Kidney (tissue), 14 donors: ENCODE data around the gene MIEN1. TPM values are rescaled to one million over a fixed set of nuclear protein-coding genes. Genes with fewer than 3 reads are reported as not detected.

Experiments
- DNase-seq, 5 donors: peaks; one replicate each; pipeline ENCODE4 v3.0.0-alpha.2; 2013 to 2020
- FAIRE-seq: peaks from 2 replicates; lab custom pipeline; 2012; peaks lifted over from hg19 to GRCh38; lab: Jason Lieb, UNC
- H3K27ac ChIP-seq, 2 donors: one replicate each; pipeline ENCODE4 v1.7.0; 2013; ENCODE audit warnings: low read depth in 2 of 2, low read length in 2 of 2, inconsistent platforms in 1 of 2
- H3K27me3 ChIP-seq: one replicate; pipeline ENCODE4 v1.7.1; 2013; ENCODE audit warnings: low read length, inconsistent platforms; ENCODE audit not compliant: control insufficient read depth, insufficient read depth
- H3K36me3 ChIP-seq, 3 donors: one replicate each; pipeline versions ENCODE4 v1.7.0 to v1.7.1; 2013; ENCODE audit warnings: low read length in 3 of 3, control low read depth in 1 of 3, inconsistent platforms in 1 of 3; ENCODE audit not compliant: insufficient read depth in 3 of 3, control insufficient read depth in 2 of 3
- H3K4me1 ChIP-seq, 3 donors: one replicate each; pipeline versions ENCODE4 v1.7.0 to v1.7.1; 2013; ENCODE audit warnings: low read length in 3 of 3, inconsistent platforms in 1 of 3, low read depth in 1 of 3; ENCODE audit not compliant: control insufficient read depth in 2 of 3, insufficient read depth in 2 of 3
- H3K4me3 ChIP-seq, 3 donors: one replicate each; pipeline versions ENCODE4 v1.7.0 to v1.8.1; 2013; ENCODE audit warnings: low read length in 3 of 3, control low read depth in 1 of 3, inconsistent platforms in 1 of 3
- H3K9ac ChIP-seq, 3 donors: one replicate each; pipeline versions ENCODE4 v1.7.0 to v1.7.1; 2013; ENCODE audit warnings: low read length in 3 of 3, control low read depth in 1 of 3, inconsistent platforms in 1 of 3
- H3K9me3 ChIP-seq, 3 donors: one replicate each; pipeline versions ENCODE4 v1.7.0 to v1.7.1; 2013; ENCODE audit warnings: low read length in 3 of 3, control low read depth in 1 of 3, inconsistent platforms in 1 of 3; ENCODE audit not compliant: control insufficient read depth in 2 of 3, insufficient read depth in 1 of 3
- CTCF ChIP-seq: IDR thresholded peaks from 3 replicates; pipeline ENCODE4 v1.5.1; 2012; ENCODE audit warnings: mild to moderate bottlenecking, moderate library complexity, borderline replicate concordance; ENCODE audit not compliant: insufficient read depth; ENCODE audit errors: extremely low read depth
- intact Hi-C: fragments of 100-400 bp; cut with DNase I; formaldehyde crosslinking; loops from one replicate; pipeline ENCODE4 v1.11.1; 2022
- polyA plus RNA-seq: library from polyadenylated mRNA; stranded (reverse); fragments of 350-450 nt; fragmentation: Illumina TruSeq; extraction: RNeasy Lipid Tissue Mini Kit (QIAGEN cat#74804); gene quantifications from one replicate; pipeline ENCODE4 v1.2.3, GENCODE V29; 2014; ENCODE audit warnings: low read depth, low replicate concordance; ENCODE audit not compliant: insufficient read depth
- total RNA-seq: library from RNA; stranded (reverse); fragmentation: NEBNext Ultra II Directional; extraction: Animal tissue kit (Norgen Biotek cat#: 25700); gene quantifications from one replicate; pipeline ENCODE4 v1.2.1, GENCODE V29; 2021
- donor health status: control.
- donor health status: control.
- donor health status: control.
- donor health status: control.
- donor health status: control.
- donor health status: DM: yes; HTN: yes; CAD: no.
- donor health status: Normal renal cell carcinoma (clear cell type).

The MIEN1 gene
- total and polyA plus RNA-seq, 2 donors from 2014 or later: 51.6 to 186 TPM

DNA sequence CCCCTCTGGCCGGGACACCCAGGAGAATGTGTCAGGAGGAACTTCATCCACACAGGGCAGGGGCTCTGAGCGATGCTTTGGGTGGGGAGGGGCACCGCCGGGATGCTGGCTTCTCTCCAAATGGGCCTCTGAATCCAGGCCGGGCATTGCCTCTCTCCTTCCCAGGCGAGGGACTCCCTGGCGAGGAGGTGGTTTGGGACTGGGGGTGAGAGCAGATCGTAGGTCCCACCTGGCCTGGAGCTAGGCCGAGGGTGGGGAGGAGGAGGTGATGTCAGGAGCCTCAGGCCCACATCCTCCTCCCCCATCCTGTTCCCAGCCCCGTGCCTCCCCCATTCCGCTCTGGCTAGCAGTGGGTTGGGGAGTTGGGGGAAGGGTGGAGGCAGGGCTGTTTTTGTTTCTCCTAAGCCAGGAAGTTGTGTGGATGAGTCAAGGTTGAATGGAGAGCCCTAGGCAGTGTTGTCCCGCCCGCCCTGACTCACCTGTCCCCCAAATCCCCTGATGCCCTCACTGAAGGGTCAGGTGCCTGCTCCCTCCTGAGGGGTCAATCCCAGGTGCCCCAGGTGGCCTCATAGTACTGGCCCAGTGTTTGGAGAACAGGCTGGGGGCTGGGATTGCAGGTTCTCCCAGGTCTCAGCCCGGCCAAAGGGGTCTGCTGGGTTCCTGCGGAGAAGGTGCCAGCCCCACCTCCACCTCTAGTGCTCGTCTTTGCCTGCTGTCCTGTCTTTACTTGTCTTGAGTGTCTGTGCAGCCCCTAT, 10.2 kb upstream of the MIEN1 start:
- TF ChIP-seq CTCF: no peak
- no peak for FAIRE-seq
- Histone ChIP-seq H3K4me1 (peaks cover 0 to 14% (median 7%) of the 10 kb centered on the region in 3 donors), H3K27ac (peak overlapping the region; percentile 94 to 96), H3K36me3 (peaks cover 0 to 33% (median 11%) of the 10 kb centered on the region in 3 donors), H3K9me3 (no peaks in the 10 kb centered on the region), H3K27me3 (no peaks in the 10 kb centered on the region), H3K9ac (peak overlapping the region in 2 of 3 donors; percentile 71 to 95), H3K4me3 (peak overlapping the region; percentile 53 to 84 (median 66))
- peak; percentile 84 to 94 (median 91) for DNase-seq
- intact Hi-C loops: no loop called here

GRCh38 chr17:39739885-39740356, 9.6 kb upstream of the MIEN1 start:
- no peak for TF ChIP-seq CTCF
- DNase-seq: peak in 2 of 5 donors; percentile 41 to 54
- Histone ChIP-seq H3K4me3 (peak overlapping the region; percentile 53 to 84 (median 66)), H3K4me1 (peaks cover 0 to 14% (median 7%) of the 10 kb centered on the region in 3 donors), H3K9ac (peak overlapping the region; percentile 18 to 95 (median 71)), H3K36me3 (peaks cover 0 to 28% (median 9%) of the 10 kb centered on the region in 3 donors), H3K27me3 (no peaks in the 10 kb centered on the region), H3K9me3 (no peaks in the 10 kb centered on the region), H3K27ac (peak overlapping the region; percentile 94 to 96)
- no peak for FAIRE-seq
- intact Hi-C loops: no loop called here

DNA sequence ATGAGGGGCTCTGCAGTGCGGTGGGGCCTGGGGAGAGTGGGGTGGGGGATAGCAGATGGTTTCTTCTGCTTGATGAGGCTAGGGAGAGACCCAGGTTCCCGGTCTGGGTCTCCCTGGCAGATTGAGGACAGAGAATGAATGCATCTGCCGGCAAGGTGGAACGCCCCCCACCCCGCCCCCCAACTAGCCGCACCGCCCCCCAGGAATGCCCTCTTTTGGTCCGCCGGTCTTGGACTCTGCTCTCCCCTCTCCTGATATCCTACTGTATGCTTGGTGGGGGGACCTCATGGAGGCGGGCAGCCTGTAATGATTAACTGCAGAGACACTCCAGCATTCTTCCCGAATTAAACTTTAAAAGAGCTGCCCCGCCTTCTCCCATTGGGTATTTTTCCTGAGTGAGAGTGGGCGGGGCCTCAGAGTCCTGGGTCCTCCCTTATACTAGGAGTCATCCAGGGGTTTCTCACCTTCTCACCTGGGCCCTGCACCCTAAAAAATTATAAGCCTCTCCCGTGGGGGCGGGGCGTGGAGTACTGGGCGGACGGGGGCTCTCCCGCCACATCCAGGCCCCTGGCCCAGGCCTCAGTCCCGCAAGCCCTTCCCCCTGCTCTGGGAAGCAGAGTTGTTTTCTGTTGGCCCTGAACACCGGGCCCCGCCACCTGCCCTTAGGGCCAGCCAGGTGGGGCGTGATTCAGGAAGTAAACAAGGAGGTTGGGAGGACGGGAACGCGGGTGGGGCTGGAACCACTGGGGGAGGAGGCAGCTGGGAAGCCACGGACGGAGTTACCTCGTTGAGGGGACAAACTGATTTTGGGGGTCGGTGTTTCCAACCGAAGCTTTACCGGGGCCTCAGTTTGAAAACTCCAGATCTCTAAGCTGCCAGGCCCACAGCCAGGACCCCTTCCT, 8.9 kb upstream of the MIEN1 start:
- intact Hi-C loops: no loop called here
- H3K27ac ChIP-seq: peak overlapping the region; percentile 94 to 96
- FAIRE-seq (no peak), DNase-seq (peak; percentile 86 to 97 (median 93))
- H3K4me1 ChIP-seq: peaks cover 0 to 14% (median 7%) of the 10 kb centered on the region in 3 donors
- H3K9ac ChIP-seq: peak overlapping the region in 2 of 3 donors; percentile 18 to 95
- no peaks in the 10 kb centered on the region for H3K9me3 ChIP-seq
- no peaks in the 10 kb centered on the region for H3K27me3 ChIP-seq
- peaks cover 0 to 21% (median 4%) of the 10 kb centered on the region in 3 donors for H3K36me3 ChIP-seq
- TF ChIP-seq CTCF: no peak
- peak overlapping the region; percentile 69 to 84 (median 77) for H3K4me3 ChIP-seq
